Glomerular visceral epithelial cell (primary cell): ENCODE data around the gene COBL.

Experiments
- DNase-seq: peaks from one replicate; pipeline ENCODE4 v3.0.0-alpha.2; 2016; ENCODE audit errors: extremely low spot score

Gene COBL

GRCh38 chr7:51234609-51235308 is 81.8 kb downstream of the COBL start:
- DNase-seq, result no peak

- DNase-seq, result no peak
Measured at GRCh38 chr7:51234139-51234538, 82.5 kb downstream of the COBL start.

- no peak for DNase-seq
Measured at GRCh38 chr7:51233374-51233773, 83.2 kb downstream of the COBL start.

- no peak for DNase-seq
Measured at GRCh38 chr7:51230723-51231122, 85.9 kb downstream of the COBL start.

GRCh38 chr7:51230324-51230625 is 86.3 kb downstream of the COBL start:
- no peak for DNase-seq

- DNase-seq, result no peak
Measured at GRCh38 chr7:51229620-51230323, 86.8 kb downstream of the COBL start.

GRCh38 chr7:51229106-51229537 is 87.5 kb downstream of the COBL start:
- DNase-seq, result no peak

- no peak for DNase-seq
Measured at GRCh38 chr7:51228386-51228958, 88.1 kb downstream of the COBL start.

GRCh38 chr7:51227861-51228260 is 88.7 kb downstream of the COBL start:
- no peak for DNase-seq

GRCh38 chr7:51226916-51227535 is 89.6 kb downstream of the COBL start:
- no peak for DNase-seq

- DNase-seq, result no peak
Measured at GRCh38 chr7:51226063-51226755, 90.4 kb downstream of the COBL start.

GRCh38 chr7:51224811-51225595 is 91.6 kb downstream of the COBL start:
- DNase-seq, result no peak

- DNase-seq, result no peak
Measured at GRCh38 chr7:51223505-51223904, 93.1 kb downstream of the COBL start.

GRCh38 chr7:51222916-51223315 is 93.7 kb downstream of the COBL start:
- DNase-seq, result no peak

GRCh38 chr7:51220226-51220625 is 96.4 kb downstream of the COBL start:
- no peak for DNase-seq

GRCh38 chr7:51219261-51219988 is 97.2 kb downstream of the COBL start:
- no peak for DNase-seq

- no peak for DNase-seq
Measured at GRCh38 chr7:51217804-51218203, 98.8 kb downstream of the COBL start.

GRCh38 chr7:51214098-51214497 is 102.5 kb downstream of the COBL start:
- no peak for DNase-seq

- DNase-seq, result no peak
Measured at GRCh38 chr7:51213618-51214017, 103.0 kb downstream of the COBL start.

- no peak for DNase-seq
Measured at GRCh38 chr7:51210766-51211165, 105.8 kb downstream of the COBL start.

GRCh38 chr7:51209426-51209825 is 107.2 kb downstream of the COBL start:
- no peak for DNase-seq
